ENCODE results near the gene SNX25.
"Not testable (repeated sequence)": the region's sequence is repeated elsewhere in the genome, so short reads cannot be mapped to it uniquely, and the experiment has no call there.

Gene SNX25

GRCh38 chr4:185304541-185304940 is 95.1 kb downstream of the SNX25 start:
- no peak for DNase-seq (ENCODE audit: low read depth, low spot score)

GRCh38 chr4:185304944-185305690 is 95.7 kb downstream of the SNX25 start:
- DNase-seq (ENCODE audit: low read depth, low spot score) = no peak

GRCh38 chr4:185305979-185306442 is 96.6 kb downstream of the SNX25 start:
- no peak for DNase-seq (ENCODE audit: low read depth, low spot score)

GRCh38 chr4:185307136-185307950 is 97.9 kb downstream of the SNX25 start:
- no peak for DNase-seq (ENCODE audit: low read depth, low spot score)

DNA sequence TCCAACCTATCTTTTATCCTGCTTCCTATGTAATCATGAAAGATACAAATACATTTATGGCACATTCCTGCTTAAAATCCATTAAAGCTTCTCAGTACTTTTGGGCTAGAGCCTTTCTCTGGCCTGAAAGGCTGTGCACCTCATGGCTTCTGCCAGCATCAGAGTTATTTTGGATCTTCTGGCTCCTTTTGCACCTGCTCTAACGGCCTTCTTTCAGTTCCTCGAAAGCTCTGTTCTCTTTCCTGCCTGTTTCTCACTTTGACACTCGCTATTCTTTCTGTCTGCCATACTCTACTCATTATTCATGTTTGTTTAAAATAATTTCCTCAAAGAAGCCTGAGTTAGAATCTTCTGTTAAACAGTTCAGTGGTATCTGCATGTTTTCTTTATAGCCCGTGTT is 100.4 kb downstream of the SNX25 start:
- no peak for DNase-seq (ENCODE audit: low read depth, low spot score)

DNA sequence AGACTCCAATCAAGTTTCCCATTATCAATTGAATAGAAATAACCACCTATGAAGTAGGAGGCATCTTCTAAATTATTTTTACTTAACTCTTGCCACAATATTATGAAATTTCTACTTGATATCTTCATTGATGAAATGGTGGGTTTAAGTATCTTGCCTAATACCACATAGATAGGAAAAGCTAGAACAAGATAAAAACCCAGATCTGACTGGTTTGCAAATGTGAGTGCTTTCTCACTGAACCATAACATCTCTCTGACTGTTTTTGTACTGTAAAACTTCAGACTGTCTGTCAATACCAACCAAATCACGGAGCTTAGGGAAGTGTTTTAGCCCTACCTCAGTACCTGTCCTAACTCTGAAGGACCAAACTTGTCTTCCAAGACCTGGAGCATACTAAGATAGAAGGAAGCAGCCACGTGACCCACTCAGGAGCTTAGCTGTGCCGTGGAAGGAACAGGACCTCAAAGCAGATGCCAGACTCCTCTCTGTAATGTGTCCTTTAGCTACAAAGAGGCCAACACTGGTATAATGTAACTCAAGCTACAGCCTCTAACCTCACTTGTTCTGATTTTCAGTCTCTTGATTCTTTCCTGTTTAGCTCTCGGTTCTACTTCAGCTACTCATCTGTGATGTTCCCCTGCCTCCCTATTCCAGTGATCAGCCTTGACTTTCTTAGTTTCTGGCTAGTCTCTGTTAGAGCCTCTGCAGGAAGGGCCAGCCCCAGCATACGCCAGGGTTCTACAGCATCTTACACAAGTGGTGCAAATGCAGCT is 101.9 kb downstream of the SNX25 start:
- no peak for DNase-seq (ENCODE audit: low read depth, low spot score)

- DNase-seq (ENCODE audit: low read depth, low spot score) = no peak
Measured at GRCh38 chr4:185312699-185313098, 103.3 kb downstream of the SNX25 start.

- not testable (repeated sequence) for DNase-seq (ENCODE audit: low read depth, low spot score)
Measured at GRCh38 chr4:185317462-185317861, 108.1 kb downstream of the SNX25 start.

- no peak for DNase-seq (ENCODE audit: low read depth, low spot score)
Measured at GRCh38 chr4:185317880-185318279, 108.5 kb downstream of the SNX25 start.

- no peak for DNase-seq (ENCODE audit: low read depth, low spot score)
Measured at GRCh38 chr4:185318679-185319078, 109.3 kb downstream of the SNX25 start.

GRCh38 chr4:185322803-185323202 is 113.4 kb downstream of the SNX25 start:
- DNase-seq (ENCODE audit: low read depth, low spot score) = no peak

DNA sequence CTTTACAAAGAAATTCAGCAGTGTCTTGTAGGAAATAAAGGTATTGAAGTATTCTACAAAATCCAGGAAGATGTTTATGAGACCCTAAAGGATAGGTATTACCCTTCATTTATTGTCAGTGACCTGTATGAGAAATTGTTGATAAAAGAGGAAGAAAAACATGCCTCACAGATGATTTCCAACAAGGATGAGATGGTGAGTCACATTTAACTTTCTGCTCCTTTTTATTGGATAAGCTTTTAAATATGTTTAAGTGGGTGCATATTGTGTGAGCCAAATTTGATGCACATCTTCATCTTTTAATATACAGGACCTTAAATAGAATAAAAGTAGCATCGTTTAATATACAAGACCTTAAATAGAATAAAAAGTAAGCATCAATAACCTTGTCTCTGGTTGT is 114.2 kb downstream of the SNX25 start:
- no peak for DNase-seq (ENCODE audit: low read depth, low spot score)

DNA sequence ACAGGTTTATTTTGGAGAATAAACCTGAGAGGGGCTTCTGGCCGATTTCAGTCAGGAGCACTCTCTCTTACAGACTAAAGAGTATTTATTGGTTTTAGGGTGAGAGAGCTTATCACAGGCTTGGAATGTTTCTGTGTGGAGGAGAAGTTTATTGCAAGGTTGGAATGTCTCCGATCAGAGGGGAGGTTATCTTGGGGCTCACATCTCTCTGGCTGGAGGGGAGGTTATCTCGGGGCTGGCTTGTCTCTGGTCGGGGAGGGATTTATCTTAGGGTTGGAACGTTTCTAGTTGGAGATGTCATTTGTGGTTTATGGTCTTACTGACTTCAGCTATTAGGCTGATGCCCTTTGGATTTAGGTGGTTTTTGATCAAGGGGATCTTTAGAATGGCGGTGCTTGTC is 115.0 kb downstream of the SNX25 start:
- not testable (repeated sequence) for DNase-seq (ENCODE audit: low read depth, low spot score)

GRCh38 chr4:185325721-185326120 is 116.3 kb downstream of the SNX25 start:
- not testable (repeated sequence) for DNase-seq (ENCODE audit: low read depth, low spot score)

- no peak for DNase-seq (ENCODE audit: low read depth, low spot score)
Measured at GRCh38 chr4:185328586-185328985, 119.2 kb downstream of the SNX25 start.

- DNase-seq (ENCODE audit: low read depth, low spot score) = not testable (repeated sequence)
Measured at GRCh38 chr4:185329879-185330510, 120.6 kb downstream of the SNX25 start.

GRCh38 chr4:185332575-185333464 is 123.4 kb downstream of the SNX25 start:
- no peak for DNase-seq (ENCODE audit: low read depth, low spot score)

- no peak for DNase-seq (ENCODE audit: low read depth, low spot score)
Measured at GRCh38 chr4:185334326-185334725, 124.9 kb downstream of the SNX25 start.

GRCh38 chr4:185335579-185335978 is 126.2 kb downstream of the SNX25 start:
- no peak for DNase-seq (ENCODE audit: low read depth, low spot score)

DNA sequence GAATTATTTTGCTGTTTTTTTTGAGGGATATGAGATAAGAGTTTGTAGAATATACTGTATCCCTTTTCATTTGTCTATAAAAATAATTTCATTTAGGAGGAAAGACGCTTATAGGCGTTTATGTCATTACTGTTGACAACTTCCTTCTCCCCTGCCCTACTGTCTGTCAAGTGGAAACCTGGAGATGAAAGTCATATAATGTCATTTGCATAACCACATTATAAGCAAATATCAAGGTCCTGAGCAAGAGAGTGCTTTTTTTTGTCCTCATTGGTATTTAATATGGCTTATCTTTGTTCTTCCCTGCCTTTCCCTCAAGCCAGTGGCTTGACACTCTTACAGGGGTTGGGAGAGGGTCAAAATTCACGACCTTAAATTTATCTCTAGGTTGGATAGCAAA is 130.5 kb downstream of the SNX25 start:
- no peak for DNase-seq (ENCODE audit: low read depth, low spot score)

DNA sequence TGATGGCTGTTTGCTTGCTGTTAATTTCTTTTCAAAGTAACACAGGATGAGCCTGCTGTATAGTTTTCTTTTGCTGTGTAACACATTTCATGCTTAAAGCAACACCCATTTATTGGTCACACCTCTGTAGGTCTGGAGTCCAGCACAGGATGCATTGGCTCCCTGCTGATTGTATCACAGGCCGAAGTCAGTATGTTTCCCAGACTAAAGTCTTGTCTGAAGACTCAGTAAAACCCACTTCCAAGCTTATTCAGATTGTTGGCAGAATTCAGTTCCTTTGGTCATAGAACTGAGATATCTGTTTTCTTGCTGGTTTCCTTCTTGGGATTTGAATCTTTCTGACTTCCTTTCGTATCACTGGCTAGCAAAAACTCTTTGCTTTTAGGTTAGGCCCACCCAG is 132.0 kb downstream of the SNX25 start:
- no peak for DNase-seq (ENCODE audit: low read depth, low spot score)
